Limb (tissue), 2 donors: ENCODE data around the gene FUT3.
"Not testable (repeated sequence)": the region's sequence is repeated elsewhere in the genome, so short reads cannot be mapped to it uniquely, and the experiment has no call there.

Experiments
- DNase-seq, 2 donors: peaks; one replicate each; pipeline ENCODE4 v3.0.0-alpha.2; 2016; ENCODE audit errors: extremely low spot score in 2 of 2

FUT3 gene

DNA sequence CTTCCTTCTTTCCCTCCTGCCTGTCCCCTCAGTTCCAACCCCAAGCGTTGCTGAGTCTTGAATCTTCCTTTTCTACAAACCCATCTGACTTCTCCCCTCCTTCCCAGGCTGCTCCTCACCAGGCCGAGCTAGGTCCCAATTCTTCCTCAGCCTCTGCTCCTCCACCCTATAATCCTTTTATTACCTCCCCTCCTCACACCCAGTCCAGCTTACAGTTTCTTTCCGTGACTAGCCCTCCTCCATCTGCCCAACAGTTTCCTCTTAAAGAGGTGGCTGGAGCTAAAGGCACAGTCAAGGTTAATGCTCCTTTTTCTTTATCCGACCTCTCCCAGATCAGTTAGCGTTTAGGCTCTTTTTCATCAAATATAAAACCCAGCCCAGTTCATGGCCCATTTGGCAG, 2.6 kb downstream of the FUT3 start:
- DNase-seq: not testable (repeated sequence)

DNA sequence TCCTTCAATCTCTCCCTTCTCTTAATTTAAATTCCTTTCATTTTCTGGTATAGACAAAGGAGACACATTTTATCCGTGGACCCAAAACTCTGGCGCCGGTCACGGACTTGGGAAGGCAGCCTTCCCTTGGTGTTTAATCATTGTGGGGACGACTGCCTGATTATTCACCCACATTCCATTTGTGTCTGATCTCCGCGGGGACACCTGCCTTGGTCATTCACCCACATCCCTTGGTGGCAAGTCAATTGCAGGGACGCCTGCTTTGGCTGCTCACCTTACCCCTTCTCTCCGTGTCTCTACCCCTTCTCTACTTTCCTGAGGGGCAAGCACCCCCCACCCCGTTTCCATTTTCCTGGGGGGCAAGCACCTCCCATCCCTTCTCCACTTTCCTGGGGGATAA, 3.4 kb downstream of the FUT3 start:
- DNase-seq: not testable (repeated sequence)

- no peak for DNase-seq
These were observed 6.5 kb downstream of the FUT3 start for GRCh38 chr19:5844456-5845433.

DNA sequence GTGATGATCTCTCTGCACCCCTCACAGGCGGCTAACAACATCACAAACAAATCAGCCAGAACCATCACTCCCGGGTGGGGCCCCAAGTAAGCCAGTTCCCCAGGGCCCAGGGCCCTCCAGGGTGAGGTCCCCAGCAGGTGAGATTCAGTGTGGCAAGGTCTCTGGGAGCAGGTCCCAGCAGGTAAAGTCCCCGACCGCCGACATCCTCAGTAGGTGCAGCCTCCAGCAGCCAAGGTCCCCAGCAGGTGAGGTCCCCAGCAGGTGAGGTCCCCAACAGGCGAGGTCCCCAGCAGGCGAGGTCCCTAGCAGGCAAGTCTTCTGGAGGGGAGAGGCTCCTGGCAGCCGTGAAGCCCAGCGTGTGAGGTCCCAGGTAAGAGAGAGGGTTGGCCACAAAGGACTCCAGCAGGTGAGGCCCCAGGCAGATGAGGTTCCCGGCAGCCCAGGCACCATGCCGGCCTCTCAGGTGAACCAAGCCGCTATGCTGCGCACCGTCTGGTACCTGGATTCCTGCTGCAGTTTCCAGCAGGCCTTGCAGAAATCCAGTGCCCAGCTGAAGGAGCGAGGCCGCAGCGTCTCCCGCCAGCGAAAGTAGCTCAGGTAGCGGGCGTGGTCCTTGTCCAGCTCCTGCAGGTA, 7.8 kb downstream of the FUT3 start:
- DNase-seq: no peak

DNA sequence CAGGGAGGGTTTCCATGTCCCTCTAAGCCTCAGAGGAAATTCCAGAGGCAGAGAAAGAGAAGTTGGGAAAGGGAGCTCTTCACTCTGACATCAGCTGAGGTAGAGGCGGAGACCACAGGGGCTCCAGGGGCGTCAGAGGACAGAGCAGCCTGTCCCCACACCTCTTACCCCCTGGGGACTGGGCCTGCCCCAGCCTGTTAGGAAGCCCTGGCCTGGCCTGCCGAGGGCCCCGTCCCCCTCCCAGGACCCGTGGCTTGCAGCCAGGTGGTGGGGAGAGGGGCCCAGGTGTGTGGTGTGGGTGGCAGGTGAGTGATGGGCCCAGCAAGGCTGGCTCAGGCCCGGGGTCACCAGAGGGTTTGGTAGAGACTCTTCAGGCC, 9.5 kb downstream of the FUT3 start:
- DNase-seq: not testable (repeated sequence)

DNA sequence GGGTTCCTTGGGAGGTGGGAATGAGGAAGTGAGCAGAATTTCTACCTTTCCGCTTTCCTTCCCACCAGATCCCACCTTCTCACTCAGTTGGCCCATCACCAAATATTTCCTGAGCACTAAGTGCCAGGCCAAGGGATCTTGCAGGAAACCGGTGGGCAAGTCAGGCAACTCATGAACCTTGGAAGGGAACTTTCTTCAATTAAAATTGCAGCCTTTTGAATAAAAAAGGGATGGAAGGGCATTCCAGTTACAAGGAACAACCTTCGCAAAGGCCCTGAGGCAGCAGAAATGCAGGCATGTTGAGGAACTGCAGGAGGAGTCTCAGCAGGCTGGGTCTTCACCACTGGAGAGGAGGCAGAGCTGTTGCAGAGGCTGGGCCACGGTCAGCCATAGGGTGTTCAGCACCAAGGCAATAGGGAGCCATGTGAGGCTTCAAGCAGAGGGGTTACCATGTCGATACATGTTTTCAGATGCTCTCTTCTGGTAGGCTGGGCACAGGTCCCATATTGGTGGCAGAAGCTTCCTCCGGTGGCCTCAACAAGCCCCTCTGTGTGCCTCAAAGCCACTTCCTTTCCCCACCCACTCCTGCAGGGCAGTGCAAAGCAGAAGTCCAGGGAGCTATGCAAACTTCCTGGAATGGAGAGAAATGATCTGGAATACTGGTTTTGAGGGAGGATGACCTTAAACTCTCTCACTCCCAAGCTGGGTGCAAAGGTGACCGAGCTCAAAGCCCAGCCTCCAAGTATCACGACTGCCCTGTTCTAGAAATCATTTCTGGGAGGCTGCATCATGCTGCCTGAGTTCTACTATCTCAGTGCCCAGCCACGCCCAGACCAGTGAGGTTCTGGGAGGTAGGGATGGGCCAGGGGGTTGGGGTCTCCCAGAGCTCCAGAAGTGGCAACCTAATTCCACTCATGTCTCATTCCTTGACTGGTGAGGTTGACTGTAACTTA, 11.9 kb downstream of the FUT3 start, which contains the start of gene FUT6:
TSS of gene FUT6 (minus strand) at position 638 of the 953 bp plus-strand sequence. CDS start 7,135 bp downstream, outside the sequence.
- no peak for DNase-seq

- DNase-seq: no peak
These were observed 12.7 kb downstream of the FUT3 start for GRCh38 chr19:5838353-5839064.

DNA sequence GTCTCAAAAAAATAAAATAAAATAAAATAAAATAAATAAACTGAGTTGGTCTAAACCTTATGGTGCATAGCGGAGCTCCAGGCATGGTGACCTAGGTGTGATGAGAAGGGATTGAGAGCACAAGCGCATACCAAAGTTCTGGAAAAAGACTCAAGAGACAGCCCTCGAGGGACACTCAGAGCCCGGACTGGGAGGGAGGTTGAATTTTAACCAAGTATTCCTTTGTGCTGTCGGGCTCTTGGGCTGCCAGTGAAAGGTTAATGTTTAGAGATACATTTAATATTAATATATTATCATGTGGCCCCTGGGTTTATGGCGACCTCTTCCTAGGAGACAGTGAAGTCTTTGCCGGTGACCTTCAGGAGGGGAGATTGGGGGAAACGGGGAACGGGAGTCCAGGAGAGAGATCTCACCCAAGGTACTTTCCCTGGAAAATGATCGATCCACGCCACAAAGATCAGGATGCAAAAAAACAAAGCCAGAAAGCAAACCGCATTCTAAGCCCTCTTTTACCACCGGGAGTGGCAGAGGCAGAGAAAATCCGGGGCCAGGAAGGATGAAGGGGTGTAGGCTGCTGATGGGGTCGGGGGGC, 13.4 kb downstream of the FUT3 start:
- DNase-seq: no peak

DNA sequence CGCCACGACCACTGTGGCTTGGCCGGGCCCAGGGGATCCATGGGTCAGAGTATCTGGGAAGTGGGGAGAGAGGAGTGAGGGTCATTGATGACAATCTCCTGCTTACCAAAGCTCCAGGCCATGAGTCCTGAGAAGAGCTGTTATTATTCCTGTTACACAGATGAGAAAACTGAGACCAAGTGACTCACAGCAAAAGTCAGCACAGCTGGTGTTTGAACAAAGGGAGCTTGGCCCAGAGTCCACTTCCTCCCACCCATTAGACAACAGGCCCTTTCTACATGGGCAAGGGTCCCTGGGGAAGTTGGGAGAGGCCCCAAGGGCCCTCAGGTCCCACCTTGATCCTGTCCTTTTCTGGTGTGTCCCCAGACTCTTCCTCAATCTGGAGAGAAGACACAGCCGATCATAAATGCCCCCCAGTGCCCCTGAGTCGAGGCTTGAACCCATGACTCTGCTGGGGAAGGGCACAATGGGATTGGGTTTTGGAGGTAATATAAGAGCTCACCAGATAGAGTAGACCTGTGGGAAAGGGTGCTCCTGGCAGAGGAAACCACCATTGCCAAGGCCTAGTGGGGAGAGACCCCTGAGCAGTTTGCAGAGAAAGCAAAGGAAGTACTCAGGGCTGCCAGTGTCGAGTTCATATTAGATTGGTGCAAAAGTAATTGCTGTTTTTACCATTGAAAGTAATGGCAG, 18.6 kb downstream of the FUT3 start:
- DNase-seq: no peak

- DNase-seq: no peak
These were observed 19.2 kb downstream of the FUT3 start for GRCh38 chr19:5832061-5832460.

GRCh38 chr19:5831159-5831558, 20.1 kb downstream of the FUT3 start:
- no peak for DNase-seq

DNA sequence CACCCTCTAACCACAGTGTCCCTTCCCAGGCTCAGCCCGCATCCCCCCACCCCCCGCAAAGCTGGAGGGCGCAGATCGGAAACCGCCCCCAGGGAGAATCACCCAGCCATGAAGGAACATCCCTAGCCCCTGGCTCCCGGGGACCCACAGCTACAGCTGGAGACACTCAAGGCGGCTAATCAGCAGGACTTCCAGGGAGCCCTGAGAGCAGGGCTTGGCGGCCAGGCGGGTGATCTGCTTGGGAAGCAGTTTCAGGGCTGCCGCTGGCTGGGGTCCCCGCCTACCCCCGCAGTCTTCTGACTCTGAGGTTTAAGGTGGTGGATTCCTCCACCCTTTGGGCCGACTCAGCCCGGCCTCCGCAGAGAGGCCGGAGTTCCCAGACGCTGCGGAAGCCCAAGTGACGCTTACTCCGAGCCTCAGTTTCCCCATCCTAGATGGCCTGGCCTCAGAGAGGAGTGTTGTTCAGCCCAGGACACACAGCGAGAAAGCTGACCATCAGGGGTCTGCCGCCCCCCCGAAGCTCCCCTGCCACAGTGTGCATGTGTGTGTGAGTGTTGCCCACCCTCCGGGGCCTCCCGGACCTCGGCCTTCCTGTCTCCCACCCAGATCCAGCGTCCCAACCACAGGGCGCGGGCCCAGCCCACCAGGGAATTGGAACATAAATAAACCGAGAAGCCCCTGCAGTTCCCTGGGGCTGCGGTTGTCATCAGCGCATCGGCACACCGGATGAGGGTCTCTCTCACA, 21.5 kb downstream of the FUT3 start:
- DNase-seq: no peak

DNA sequence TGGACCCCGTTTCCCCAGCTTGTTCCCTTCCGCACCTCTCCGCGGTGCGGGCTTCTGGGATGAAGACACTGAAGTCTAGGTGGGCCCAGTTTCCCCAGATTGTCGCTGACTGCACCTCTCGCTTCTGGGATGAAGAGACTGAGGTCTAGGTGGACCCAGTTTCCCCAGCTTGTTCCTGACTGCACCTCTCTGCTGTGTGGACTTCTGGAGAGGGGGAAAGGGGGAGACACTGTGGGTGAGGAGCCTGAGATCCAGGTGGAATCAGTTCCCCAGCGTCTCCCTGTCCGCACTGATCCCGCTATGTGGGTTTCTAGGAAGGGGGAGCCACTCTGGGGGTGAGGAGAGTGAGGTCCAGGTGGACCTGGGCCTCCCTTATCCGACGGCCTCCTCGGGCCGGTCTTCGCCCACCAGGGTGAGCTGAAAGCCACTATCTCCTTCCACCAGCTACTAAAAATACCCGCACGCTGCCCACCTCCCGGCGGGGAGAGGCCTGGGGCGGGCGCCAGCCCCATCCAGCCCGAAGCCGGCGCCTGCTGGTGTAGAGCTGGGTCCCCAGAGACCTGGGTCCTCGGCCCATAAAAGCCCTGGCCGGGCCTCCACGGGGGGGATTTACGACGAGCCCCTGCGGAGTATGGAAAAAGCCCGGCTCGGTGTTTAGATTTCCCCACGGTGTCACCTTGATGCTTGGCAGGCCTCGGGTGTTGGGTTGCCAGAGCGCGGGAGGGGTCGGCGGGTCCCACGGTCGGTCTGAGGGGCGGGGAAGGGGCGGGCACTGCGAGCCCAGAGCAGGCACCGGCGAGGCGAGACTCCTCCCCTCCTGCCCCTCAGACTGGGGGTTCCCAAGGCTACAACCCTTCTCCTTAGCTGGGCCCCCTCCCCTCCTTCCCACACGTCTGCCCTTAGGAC, 22.3 kb downstream of the FUT3 start:
- peak in 1 of 2 donors; percentile 81 for DNase-seq

- peak; percentile 94 to 98 for DNase-seq
These were observed 23.2 kb downstream of the FUT3 start for GRCh38 chr19:5827891-5828660.

- no peak for DNase-seq
These were observed 23.8 kb downstream of the FUT3 start for GRCh38 chr19:5827342-5827890.

GRCh38 chr19:5826531-5827341, 24.5 kb downstream of the FUT3 start:
- DNase-seq: peak in 1 of 2 donors; percentile 71
